Left lung (tissue), 10 donors: ENCODE results near the gene KRR1. TPM values are rescaled to one million over a fixed set of nuclear protein-coding genes. Genes with fewer than 3 reads are reported as not detected.
"Not testable (repeated sequence)": the region's sequence is repeated elsewhere in the genome, so short reads cannot be mapped to it uniquely, and the experiment has no call there.

Source experiments
- ATAC-seq: fragments of 200-7000 bp; cut with Tn5 transposase; one replicate; pipeline ENCODE4 v1.9.1; 2020; ENCODE audit warnings: moderate library complexity
- DNase-seq, 4 donors: peaks; one replicate each; pipeline ENCODE4 v3.0.0-alpha.2; 2013 to 2020
- H3K27ac ChIP-seq, 2 donors: fragments of 200-600 bp; sonication (generic) in 1 of 2; one replicate each; pipeline versions ENCODE4 v1.5.0 to v1.8.0; 2020 to 2021
- H3K27me3 ChIP-seq, 2 donors: fragments of 200-600 bp; sonication (generic) in 1 of 2; one replicate each; pipeline versions ENCODE4 v1.5.0 to v1.8.0; 2020 to 2021
- H3K36me3 ChIP-seq, 2 donors: fragments of 200-600 bp; sonication (generic) in 1 of 2; one replicate each; pipeline versions ENCODE4 v1.5.0 to v1.8.0; 2020 to 2021
- H3K4me1 ChIP-seq, 2 donors: fragments of 200-600 bp; one replicate each; pipeline ENCODE4 v1.8.0; 2021
- H3K4me3 ChIP-seq, 2 donors: fragments of 200-600 bp; sonication (generic) in 1 of 2; one replicate each; pipeline versions ENCODE4 v1.5.0 to v1.8.0; 2020 to 2021; ENCODE audit warnings: mild to moderate bottlenecking in 1 of 2
- H3K9me3 ChIP-seq, 2 donors: fragments of 200-600 bp; sonication (generic) in 1 of 2; one replicate each; pipeline versions ENCODE4 v1.5.0 to v1.8.0; 2020 to 2021
- intact Hi-C, 2 donors: fragments of 100-400 bp; cut with DNase I; formaldehyde crosslinking; loops; one replicate each; pipeline versions ENCODE4 v1.11.2 to v1.14.2; 2022
- polyA plus RNA-seq, 6 donors: library from polyadenylated mRNA; unstranded; fragments of 120-200 nt; gene quantifications; one replicate each; pipeline ENCODE4 v1.2.1, GENCODE V29; 2013; ENCODE audit not compliant: insufficient read length in 6 of 6
- total RNA-seq, 2 donors: library from RNA; stranded (reverse); fragmentation: NEBNext Ultra II Directional; extraction: Animal tissue kit (Norgen Biotek cat#: 25700); gene quantifications; one replicate each; pipeline ENCODE4 v1.2.1, GENCODE V29; 2021
- TF ChIP-seq, protein P1 (sequence below), 2 donors: fragments of 200-600 bp; sonication (generic) in 1 of 2; IDR thresholded peaks; one replicate each; pipeline versions ENCODE4 v1.5.0 to v1.8.0; 2021; ENCODE audit warnings: antibody characterized with exemption in 2 of 2
- donor health status: DM: no; HTN: yes; CAD: no.
- donor health status: DM: no; HTN: no; CAD: no.

The KRR1 gene
- total and polyA plus RNA-seq, 8 donors, result 37.5 to 101 (median 83.1) TPM

DNA sequence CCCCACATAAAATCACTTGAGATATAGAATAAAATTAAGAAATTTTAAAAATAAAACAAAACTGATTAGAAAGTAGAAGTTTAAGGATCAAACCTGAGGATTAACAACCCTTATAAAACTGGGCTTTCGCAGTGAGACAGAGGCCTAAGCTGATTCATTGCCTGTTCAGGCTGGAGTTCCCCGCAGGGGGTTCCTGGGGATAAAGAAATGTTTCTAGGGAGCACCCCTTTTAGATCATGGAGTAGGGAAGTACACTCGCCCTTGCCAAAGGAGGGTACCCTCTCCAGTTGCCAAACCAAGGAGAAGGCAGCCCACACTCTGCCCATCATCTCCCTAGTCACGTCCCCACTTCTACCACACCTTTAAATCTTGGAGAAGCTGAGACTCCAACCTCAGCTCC is 24.1 kb downstream of the KRR1 start:
- Histone ChIP-seq H3K27ac (no peak overlapping the region), H3K27me3 (no peaks in the 10 kb centered on the region), H3K4me1 (peaks cover 0 to 33% of the 10 kb centered on the region in 2 donors), H3K4me3 (no peak overlapping the region), H3K9me3 (no peaks in the 10 kb centered on the region), H3K36me3 (no peaks in the 10 kb centered on the region)
- DNase-seq (no peak), ATAC-seq (no peak)
- TF ChIP-seq, protein P1, sequence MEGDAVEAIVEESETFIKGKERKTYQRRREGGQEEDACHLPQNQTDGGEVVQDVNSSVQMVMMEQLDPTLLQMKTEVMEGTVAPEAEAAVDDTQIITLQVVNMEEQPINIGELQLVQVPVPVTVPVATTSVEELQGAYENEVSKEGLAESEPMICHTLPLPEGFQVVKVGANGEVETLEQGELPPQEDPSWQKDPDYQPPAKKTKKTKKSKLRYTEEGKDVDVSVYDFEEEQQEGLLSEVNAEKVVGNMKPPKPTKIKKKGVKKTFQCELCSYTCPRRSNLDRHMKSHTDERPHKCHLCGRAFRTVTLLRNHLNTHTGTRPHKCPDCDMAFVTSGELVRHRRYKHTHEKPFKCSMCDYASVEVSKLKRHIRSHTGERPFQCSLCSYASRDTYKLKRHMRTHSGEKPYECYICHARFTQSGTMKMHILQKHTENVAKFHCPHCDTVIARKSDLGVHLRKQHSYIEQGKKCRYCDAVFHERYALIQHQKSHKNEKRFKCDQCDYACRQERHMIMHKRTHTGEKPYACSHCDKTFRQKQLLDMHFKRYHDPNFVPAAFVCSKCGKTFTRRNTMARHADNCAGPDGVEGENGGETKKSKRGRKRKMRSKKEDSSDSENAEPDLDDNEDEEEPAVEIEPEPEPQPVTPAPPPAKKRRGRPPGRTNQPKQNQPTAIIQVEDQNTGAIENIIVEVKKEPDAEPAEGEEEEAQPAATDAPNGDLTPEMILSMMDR (IDR thresholded peaks at IDR 0.05), result no peak
- intact Hi-C loops, result no loop called here

DNA sequence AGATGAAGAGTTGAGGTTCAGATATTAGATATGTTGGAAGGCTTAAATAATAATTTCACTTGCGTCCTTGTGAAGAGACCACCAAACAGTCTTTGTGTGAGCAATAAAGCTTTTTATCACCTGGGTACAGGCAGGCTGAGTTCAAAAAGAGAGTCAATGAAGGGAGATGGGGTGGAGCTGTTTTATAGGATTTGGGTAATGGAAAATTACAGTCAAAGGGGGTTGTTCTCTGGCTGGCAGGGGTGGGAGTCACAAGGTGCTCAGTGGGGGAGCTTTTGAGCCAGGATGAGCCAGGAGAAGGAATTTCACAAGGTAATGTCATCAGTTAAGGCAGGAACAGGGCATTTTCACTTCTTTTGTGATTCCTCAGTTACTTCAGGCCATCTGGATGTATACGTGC is 27.0 kb downstream of the KRR1 start:
- H3K27ac ChIP-seq, DNase-seq, H3K27me3 ChIP-seq, H3K36me3 ChIP-seq, ATAC-seq, intact Hi-C loops, H3K9me3 ChIP-seq, H3K4me3 ChIP-seq: not testable (repeated sequence)
- H3K4me1 ChIP-seq, result peaks cover 0 to 46% of the 10 kb centered on the region in 2 donors

DNA sequence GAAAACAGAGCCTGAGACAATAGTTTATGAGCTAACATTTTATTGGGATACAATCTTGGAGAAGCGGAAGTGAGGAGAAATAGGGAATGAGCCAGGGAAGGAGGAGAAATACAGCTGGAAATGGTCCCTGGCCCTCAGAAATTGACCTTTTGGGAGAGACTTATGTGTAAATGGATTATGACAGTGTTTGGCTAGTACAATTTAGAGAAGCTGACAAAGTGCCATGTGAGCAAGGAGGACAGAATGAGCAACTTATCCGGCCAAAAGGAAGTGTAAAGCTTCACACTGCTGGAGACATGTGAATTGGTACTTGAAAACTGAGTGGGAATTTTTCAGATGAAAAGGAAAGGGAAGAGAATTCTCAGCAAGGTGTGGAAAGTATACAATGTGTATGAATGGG is 28.0 kb downstream of the KRR1 start:
- TF ChIP-seq, protein P1 (IDR thresholded peaks at IDR 0.05), result no peak
- no peaks in the 10 kb centered on the region for H3K9me3 ChIP-seq
- H3K4me1 ChIP-seq, result peaks cover 0 to 56% of the 10 kb centered on the region in 2 donors
- H3K27me3 ChIP-seq, result no peaks in the 10 kb centered on the region
- H3K4me3 ChIP-seq, result peak overlapping the region in 1 of 2 donors; percentile 34
- intact Hi-C loops, result no loop called here
- ATAC-seq (peak; percentile 21), DNase-seq (no peak)
- peak overlapping the region; percentile 27 to 93 for H3K27ac ChIP-seq
- H3K36me3 ChIP-seq, result no peaks in the 10 kb centered on the region

DNA sequence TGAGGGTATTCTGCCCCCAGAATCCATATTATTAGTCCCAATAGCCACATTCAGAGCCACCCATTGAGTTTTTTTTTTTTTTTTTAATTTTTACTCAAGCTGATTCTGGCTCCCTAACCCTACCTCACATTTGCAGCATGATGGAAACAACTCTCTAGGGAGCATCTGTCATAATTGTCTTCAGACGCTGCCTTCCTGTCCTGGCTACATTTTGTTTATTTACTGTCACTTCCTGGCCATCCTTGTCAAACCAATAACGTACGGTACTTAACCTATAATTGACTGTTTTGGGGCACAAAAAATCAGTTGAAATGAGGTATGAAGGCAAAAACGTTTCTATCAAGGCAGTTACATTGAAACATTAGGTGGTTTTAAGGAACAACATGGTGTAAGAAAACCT is 28.8 kb downstream of the KRR1 start:
- H3K9me3 ChIP-seq, result no peaks in the 10 kb centered on the region
- intact Hi-C loops, result no loop called here
- ATAC-seq (no peak), DNase-seq (no peak)
- H3K27ac ChIP-seq, result peak overlapping the region; percentile 83 to 93
- TF ChIP-seq, protein P1 (IDR thresholded peaks at IDR 0.05), result no peak
- H3K4me1 ChIP-seq, result peaks cover 0 to 64% of the 10 kb centered on the region in 2 donors
- H3K27me3 ChIP-seq, result no peaks in the 10 kb centered on the region
- H3K4me3 ChIP-seq, result peak overlapping the region in 1 of 2 donors; percentile 34
- no peaks in the 10 kb centered on the region for H3K36me3 ChIP-seq

DNA sequence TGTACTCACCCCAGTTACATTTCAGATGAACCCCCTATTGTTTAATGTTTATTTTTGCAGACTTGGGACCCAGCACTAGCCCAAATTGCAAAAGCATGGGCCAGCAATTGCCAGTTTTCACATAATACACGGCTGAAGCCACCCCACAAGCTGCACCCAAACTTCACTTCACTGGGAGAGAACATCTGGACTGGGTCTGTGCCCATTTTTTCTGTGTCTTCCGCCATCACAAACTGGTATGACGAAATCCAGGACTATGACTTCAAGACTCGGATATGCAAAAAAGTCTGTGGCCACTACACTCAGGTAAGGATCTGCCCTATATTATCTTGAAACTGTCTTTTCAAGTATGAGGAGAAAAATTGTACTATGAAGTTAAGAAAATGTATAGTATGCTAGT is 29.6 kb downstream of the KRR1 start:
- TF ChIP-seq, protein P1 (IDR thresholded peaks at IDR 0.05), result no peak
- ATAC-seq, result no peak
- H3K27me3 ChIP-seq, result no peaks in the 10 kb centered on the region
- H3K9me3 ChIP-seq, result no peaks in the 10 kb centered on the region
- no peak for DNase-seq
- H3K27ac ChIP-seq, result peak overlapping the region; percentile 83 to 93
- peak overlapping the region; percentile 13 to 34 for H3K4me3 ChIP-seq
- no peaks in the 10 kb centered on the region for H3K36me3 ChIP-seq
- intact Hi-C loops, result no loop called here
- peaks cover 0 to 67% of the 10 kb centered on the region in 2 donors for H3K4me1 ChIP-seq

DNA sequence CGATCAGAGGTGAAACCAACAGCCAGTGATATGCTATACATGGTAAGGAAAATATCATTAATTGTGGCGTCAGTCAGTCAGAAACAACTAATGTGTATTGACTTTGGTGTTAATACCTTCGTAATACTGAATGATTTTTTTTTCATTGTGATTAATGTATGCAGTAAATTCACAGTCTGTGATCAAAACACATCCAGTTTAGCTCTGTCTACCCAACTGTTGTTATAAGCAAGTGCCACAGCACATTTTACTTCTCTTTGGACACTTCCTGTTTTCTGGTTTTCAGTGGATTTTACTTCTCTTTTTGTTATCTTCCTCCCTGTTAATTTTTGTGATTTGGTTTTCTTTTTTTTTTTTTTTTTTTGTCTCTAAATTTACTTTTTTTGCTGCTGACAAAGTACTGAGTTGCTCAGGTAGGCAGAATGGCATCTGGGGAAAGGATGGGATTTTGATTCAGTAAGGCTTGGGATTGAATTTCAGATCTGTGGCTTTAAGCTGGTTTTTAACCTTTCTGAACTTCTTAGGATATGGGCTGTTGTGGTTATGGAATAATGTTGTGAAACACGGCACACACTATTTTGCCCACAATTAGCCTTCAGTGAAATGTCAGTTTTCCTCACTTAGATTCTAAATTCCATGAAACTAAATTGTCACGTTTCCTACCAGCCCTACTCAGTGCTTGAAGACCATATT is 30.2 kb downstream of the KRR1 start:
- H3K4me3 ChIP-seq, result peak overlapping the region; percentile 13 to 34
- intact Hi-C loops, result no loop called here

More for the DNA sequence above, 30.2 kb downstream of the KRR1 start:
- ATAC-seq, result peak; percentile 20
- Histone ChIP-seq H3K4me1 (peaks cover 0 to 69% of the 10 kb centered on the region in 2 donors), H3K27ac (peak overlapping the region; percentile 83 to 93), H3K9me3 (no peaks in the 10 kb centered on the region), H3K36me3 (no peaks in the 10 kb centered on the region), H3K27me3 (no peaks in the 10 kb centered on the region)
- no peak for DNase-seq
- TF ChIP-seq, protein P1 (IDR thresholded peaks at IDR 0.05), result no peak
